K562 (cell line): Measurements from ENCODE around the gene ADAMTS14. TPM values are rescaled to one million over a fixed set of nuclear protein-coding genes. Genes with fewer than 3 reads are reported as not detected.

Source experiments
- CBX2 ChIP-seq: fragments of 200-600 bp; sonication (generic); IDR thresholded peaks from one replicate; pipeline ENCODE4 v1.6.1; 2012; ENCODE audit warnings: mild to moderate bottlenecking, low read length, inconsistent platforms; ENCODE audit not compliant: insufficient read depth, poor library complexity, severe bottlenecking
- CCNT2 ChIP-seq: IDR thresholded peaks from 2 replicates; pipeline ENCODE4 v1.6.1; 2011; ENCODE audit warnings: borderline replicate concordance, low read depth, mild to moderate bottlenecking, moderate library complexity, mixed read lengths, low read length; ENCODE audit not compliant: insufficient read length; ENCODE audit errors: extremely low read depth
- DMBX1 ChIP-seq: fragments of 250-450 bp; sonication (Bioruptor Pico); IDR thresholded peaks from 2 replicates; pipeline ENCODE4 v1.8.0; 2022; ENCODE audit warnings: inconsistent platforms, mild to moderate bottlenecking, moderate library complexity, borderline replicate concordance
- FOXK1 ChIP-seq: sonication (generic); formaldehyde crosslinking; IDR thresholded peaks from 2 replicates; pipeline ENCODE4 v1.8.0; 2022; ENCODE audit warnings: missing genetic modification reagents, mild to moderate bottlenecking, borderline replicate concordance
- GATAD2A ChIP-seq: fragments of 450-650 bp; IDR thresholded peaks from 2 replicates; pipeline ENCODE4 v1.6.1; 2017
- HOMEZ ChIP-seq: fragments of 250-450 bp; sonication (Bioruptor Pico); IDR thresholded peaks from 2 replicates; pipeline ENCODE4 v1.4.0; 2020; ENCODE audit warnings: mild to moderate bottlenecking, moderate library complexity
- HSF4 ChIP-seq: fragments of 250-450 bp; sonication (Bioruptor Pico); IDR thresholded peaks from 2 replicates; pipeline ENCODE4 v2.1.2; 2022; ENCODE audit warnings: mild to moderate bottlenecking, moderate library complexity, borderline replicate concordance
- NR4A1 ChIP-seq, 2 experiments: fragments of 250-450 bp in 1 of 2; fragments of 450-650 bp in 1 of 2; sonication (Bioruptor Pico) in 1 of 2; IDR thresholded peaks; 2 replicates each; pipeline versions ENCODE4 v1.4.0 to v1.6.1; 2016 to 2020; ENCODE audit warnings: mild to moderate bottlenecking in 2 of 2, missing compliant biosample characterization in 1 of 2, missing genetic modification characterization in 1 of 2, moderate library complexity in 1 of 2
- RERE ChIP-seq: sonication (generic); formaldehyde crosslinking; IDR thresholded peaks from 2 replicates; pipeline ENCODE4 v1.8.0; 2023; ENCODE audit warnings: missing genetic modification reagents, mild to moderate bottlenecking, borderline replicate concordance
- TCF15 ChIP-seq: fragments of 250-450 bp; sonication (Bioruptor Pico); IDR thresholded peaks from 2 replicates; pipeline ENCODE4 v1.8.0; 2022; ENCODE audit warnings: moderate library complexity, mild to moderate bottlenecking, inconsistent platforms
- TRIM25 ChIP-seq: fragments of 450-650 bp; IDR thresholded peaks from 2 replicates; pipeline ENCODE4 v1.7.0; 2016; ENCODE audit warnings: borderline replicate concordance
- ZBTB5 ChIP-seq: fragments of 450-650 bp; IDR thresholded peaks from 2 replicates; pipeline ENCODE4 v1.6.1; 2017; ENCODE audit warnings: antibody characterized with exemption
- polyA plus RNA-seq, 8 experiments: library from polyadenylated mRNA; depleted of rRNA in 4 of 8; stranded (reverse) in 5 of 8; unstranded in 3 of 8; fragments of >200 nt; fragmentation: Nextera tagmentation in 2 of 8; fragmentation: Illumina TruSeq in 1 of 8; extraction: Ambion mirVana in 2 of 8; extraction: Trizol in 1 of 8; gene quantifications; 2 replicates each; pipeline versions ENCODE4 v1.2.1 to v1.2.3, GENCODE V29; 2011 to 2014; ENCODE audit warnings: inconsistent platforms in 1 of 8, missing spikeins in 1 of 8
- total RNA-seq, 7 experiments: library from RNA; depleted of rRNA in 6 of 7; stranded (reverse); fragments of >200 nt in 6 of 7; fragmentation: Illumina TruSeq in 2 of 7; extraction: Trizol in 2 of 7; gene quantifications; 2 replicates each; pipeline versions ENCODE4 v1.2.1 to v1.2.3, GENCODE V29; 2011 to 2021; ENCODE audit warnings: low replicate concordance in 1 of 7

Gene ADAMTS14
- total and polyA plus RNA-seq, 9 of the 15 experiments (the other 6 are each of a cell fraction or from before 2014, with no cell fraction given) = 0.04 to 37.4 (median 15.9) TPM

- no peak for TF ChIP-seq HSF4 (CRISPR knock-in tag)
- 0 out of 2 replicates have a peak, but pooled peaks have one; percentile 29 for TF ChIP-seq RERE (CRISPR knock-in tag)
- TF ChIP-seq GATAD2A = peak; percentile 79; the same call in 1 of the 2 replicates
- peak; percentile 74; the same call in 1 of the 2 replicates for TF ChIP-seq DMBX1
- no peak for TF ChIP-seq CBX2
- TF ChIP-seq TRIM25 = no peak
- peak; percentile 76; the same call in 1 of the 2 replicates for TF ChIP-seq NR4A1 (CRISPR knock-in tag; IDR thresholded peaks at IDR 0.05)
- TF ChIP-seq NR4A1 (tag; IDR thresholded peaks at IDR 0.05) = 0 out of 2 replicates have a peak, but pooled peaks have one; percentile 43
- TF ChIP-seq ZBTB5 = no peak
- TF ChIP-seq HOMEZ = 0 out of 2 replicates have a peak, but pooled peaks have one; percentile 69
- no peak for TF ChIP-seq TCF15 (CRISPR knock-in tag)
- TF ChIP-seq CCNT2 = peak; percentile 54
- 0 out of 2 replicates have a peak, but pooled peaks have one; percentile 2 for TF ChIP-seq FOXK1 (CRISPR knock-in tag)
Measured at GRCh38 chr10:70672165-70673042, at the start of gene ADAMTS14 (continued).
